Right lobe of liver (tissue), 6 donors: ENCODE results near the gene CHN2. TPM values are rescaled to one million over a fixed set of nuclear protein-coding genes. Genes with fewer than 3 reads are reported as not detected.

Experiments used
- ATAC-seq, 4 donors: fragments of 200-7000 bp; cut with Tn5 transposase; one replicate each; pipeline ENCODE4 v1.9.1; 2020; ENCODE audit warnings: mild to moderate bottlenecking in 4 of 4, moderate library complexity in 4 of 4
- DNase-seq, 3 donors: peaks; one replicate each; pipeline ENCODE4 v3.0.0-alpha.2; 2020
- H3K27ac ChIP-seq, 3 donors: fragments of 200-600 bp; one replicate each; pipeline ENCODE4 v1.8.0; 2022
- H3K27me3 ChIP-seq, 2 donors: fragments of 200-600 bp; one replicate each; pipeline ENCODE4 v1.8.0; 2022
- H3K36me3 ChIP-seq, 4 donors: fragments of 200-600 bp; sonication (generic) in 1 of 4; one replicate each; pipeline versions ENCODE4 v1.5.1 to v1.8.0; 2017 to 2022; ENCODE audit warnings: control low read depth in 1 of 4
- H3K4me1 ChIP-seq, 4 donors: fragments of 200-600 bp; sonication (generic) in 1 of 4; one replicate each; pipeline versions ENCODE4 v1.5.1 to v1.8.0; 2017 to 2022; ENCODE audit warnings: control low read depth in 1 of 4
- H3K4me3 ChIP-seq, 3 donors: fragments of 200-600 bp; one replicate each; pipeline ENCODE4 v1.8.0; 2022
- H3K9me3 ChIP-seq, 4 donors: fragments of 200-600 bp; sonication (generic) in 1 of 4; one replicate each; pipeline versions ENCODE4 v1.5.1 to v1.8.0; 2017 to 2022; ENCODE audit warnings: control low read depth in 1 of 4
- CTCF ChIP-seq, 4 donors: fragments of 200-600 bp in 3 of 4; fragments of 450-650 bp in 1 of 4; IDR thresholded peaks; one replicate each; pipeline versions ENCODE4 v1.5.1 to v1.8.0; 2016 to 2022; ENCODE audit warnings: antibody characterized with exemption in 4 of 4, mild to moderate bottlenecking in 2 of 4
- POLR2A ChIP-seq: fragments of 450-650 bp; IDR thresholded peaks from one replicate; pipeline ENCODE4 v1.6.1; 2017; ENCODE audit warnings: antibody characterized with exemption, mild to moderate bottlenecking
- WGBS: methylation state at CpG from one replicate; pipeline ENCODE4 v1.1.6; 2018; ENCODE audit warnings: low coverage, low lambda C conversion rate; ENCODE audit not compliant: insufficient coverage; ENCODE audit errors: missing lambda C conversion rate; 5-methylcytosine and 5-hydroxymethylcytosine counted together
- intact Hi-C, 2 donors: fragments of 100-400 bp; cut with DNase I; formaldehyde crosslinking; loops; one replicate each; pipeline versions ENCODE4 v1.11.2 to v1.14.1; 2022
- total RNA-seq, 6 experiments: library from RNA; depleted of rRNA in 2 of 6; stranded (reverse); fragments of >200 nt in 2 of 6; fragmentation: NEBNext Ultra II Directional in 3 of 6; extraction: Animal tissue kit (Norgen Biotek cat#: 25700) in 3 of 6; gene quantifications; one replicate each; pipeline versions ENCODE4 v1.1.0 to v1.2.4, GENCODE V29; 2016 to 2023
- donor health status: DM: no; HTN: yes; CAD: no.
- donor health status: DM: no; HTN: no; CAD: no.
- donor health status: DM: no; HTN: no; CAD: no.
- donor health status: DM: no; HTN: yes; CAD: no.
- donor health status: DM: no; HTN: yes; CAD: no.

CHN2 gene
- total RNA-seq, 6 experiments from 2014 or later: 20.1 to 57.7 (median 31.5) TPM

GRCh38 chr7:29156907-29157452 is 37.6 kb upstream of the CHN2 start:
- Histone ChIP-seq H3K36me3 (no peaks in the 10 kb centered on the region), H3K4me1 (no peaks in the 10 kb centered on the region), H3K4me3 (no peak overlapping the region), H3K27ac (no peak overlapping the region), H3K27me3 (no peaks in the 10 kb centered on the region), H3K9me3 (no peaks in the 10 kb centered on the region)
- intact Hi-C loops: no loop called here
- no peak for TF ChIP-seq CTCF (IDR thresholded peaks at IDR 0.05)
- TF ChIP-seq POLR2A: no peak
- ATAC-seq (no peak), DNase-seq (no peak)
- 45% methylated on average over 5 of the region's 5 CpGs for WGBS

- no peak for ATAC-seq
- no peaks in the 10 kb centered on the region for H3K27me3 ChIP-seq
- intact Hi-C loops: no loop called here
- no peaks in the 10 kb centered on the region for H3K36me3 ChIP-seq
- DNase-seq: no peak
- H3K27ac ChIP-seq: no peak overlapping the region
- no peak for TF ChIP-seq POLR2A
- no peak for TF ChIP-seq CTCF (IDR thresholded peaks at IDR 0.05)
- no peaks in the 10 kb centered on the region for H3K4me1 ChIP-seq
- no peaks in the 10 kb centered on the region for H3K9me3 ChIP-seq
- 64% methylated on average over 3 of the region's 3 CpGs for WGBS
- no peak overlapping the region for H3K4me3 ChIP-seq
Observed at GRCh38 chr7:29158795-29159423, 35.7 kb upstream of the CHN2 start.

GRCh38 chr7:29160080-29160479 is 34.5 kb upstream of the CHN2 start:
- WGBS: 68% methylated on average over 2 of the region's 2 CpGs

GRCh38 chr7:29161231-29161630 is 33.3 kb upstream of the CHN2 start:
- Histone ChIP-seq H3K4me3 (no peak overlapping the region), H3K27me3 (no peaks in the 10 kb centered on the region), H3K27ac (no peak overlapping the region), H3K4me1 (no peaks in the 10 kb centered on the region), H3K9me3 (no peaks in the 10 kb centered on the region), H3K36me3 (no peaks in the 10 kb centered on the region)
- 58% methylated on average over 4 of the region's 4 CpGs for WGBS
- no peak for DNase-seq
- no peak for TF ChIP-seq CTCF (IDR thresholded peaks at IDR 0.05)
- no peak for TF ChIP-seq POLR2A
- no peak for ATAC-seq
- intact Hi-C loops: no loop called here

More at GRCh38 chr7:29160080-29160479, 34.5 kb upstream of the CHN2 start:
- TF ChIP-seq CTCF (IDR thresholded peaks at IDR 0.05): no peak
- no peak for TF ChIP-seq POLR2A
- H3K36me3 ChIP-seq: no peaks in the 10 kb centered on the region
- H3K9me3 ChIP-seq: no peaks in the 10 kb centered on the region
- DNase-seq (no peak), ATAC-seq (no peak)
- no peaks in the 10 kb centered on the region for H3K27me3 ChIP-seq
- H3K4me3 ChIP-seq: no peak overlapping the region
- intact Hi-C loops: no loop called here
- H3K4me1 ChIP-seq: no peaks in the 10 kb centered on the region
- H3K27ac ChIP-seq: no peak overlapping the region
